Nephron (organoid): Measurements from ENCODE around the gene PPP1R13L.

Experiments used
- H3K27ac Mint-ChIP-seq, 3 experiments: 2 replicates each; pipeline ENCODE4 v1.8.0; 2020; ENCODE audit warnings: mixed read lengths in 3 of 3, mild to moderate bottlenecking in 2 of 3, moderate library complexity in 1 of 3
- H3K27me3 Mint-ChIP-seq: 2 replicates; pipeline ENCODE4 v1.8.0; 2021; ENCODE audit warnings: low read depth, mild to moderate bottlenecking, moderate library complexity, mixed read lengths
- H3K36me3 Mint-ChIP-seq: 2 replicates; pipeline ENCODE4 v1.8.0; 2020; ENCODE audit warnings: low read depth, mixed read lengths
- H3K4me1 Mint-ChIP-seq: 2 replicates; pipeline ENCODE4 v1.8.0; 2020; ENCODE audit warnings: mixed read lengths
- H3K4me3 Mint-ChIP-seq, 3 experiments: 2 replicates each; pipeline ENCODE4 v1.8.0; 2020; ENCODE audit warnings: mild to moderate bottlenecking in 3 of 3, mixed read lengths in 3 of 3, moderate library complexity in 2 of 3
- H3K9me3 Mint-ChIP-seq: 2 replicates; pipeline ENCODE4 v1.8.0; 2020; ENCODE audit warnings: mixed read lengths
- CTCF ChIP-seq, 3 experiments: fragments of 200-600 bp; sonication (generic); IDR thresholded peaks; one replicate each; pipeline ENCODE4 v1.5.0; 2021; ENCODE audit warnings: antibody characterized with exemption in 3 of 3; ENCODE audit not compliant: unreplicated experiment in 3 of 3

Gene PPP1R13L

DNA sequence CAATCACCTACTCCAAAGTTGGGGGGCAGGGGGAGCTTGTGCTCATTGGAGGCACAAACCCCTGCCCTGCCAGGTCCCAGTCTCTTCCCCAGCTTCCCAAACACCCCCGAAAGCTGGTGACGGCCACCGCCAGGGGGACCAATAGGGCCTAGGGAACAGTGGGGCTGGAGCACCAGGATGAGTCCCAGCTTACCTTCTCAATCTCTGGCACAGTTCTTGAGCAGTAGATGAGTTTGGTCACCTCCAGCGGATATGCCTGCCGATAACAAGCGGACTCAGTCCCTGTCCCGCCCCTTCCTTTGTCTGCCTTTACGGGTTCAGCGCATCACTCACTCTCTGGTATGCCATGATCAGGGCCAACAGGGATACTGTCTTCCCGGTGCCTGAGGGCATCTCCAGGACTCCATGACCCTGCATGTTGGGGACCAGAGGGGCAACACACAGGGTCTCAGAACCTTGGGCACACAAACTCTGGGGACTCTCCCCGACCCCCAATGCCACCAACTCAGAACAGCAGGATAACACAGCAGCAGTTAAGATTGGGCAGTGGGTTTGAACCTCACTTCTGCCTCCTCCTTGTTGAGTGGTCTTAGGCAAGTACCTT is 36.0 kb downstream of the PPP1R13L start:
- no peak for TF ChIP-seq CTCF (IDR thresholded peaks at IDR 0.05; ENCODE audit: unreplicated experiment in 3 of 3)
- Mint-ChIP-seq H3K36me3 (peaks cover 3% of the 10 kb centered on the region), H3K27ac (no peak overlapping the region), H3K4me1 (peaks cover 11% of the 10 kb centered on the region), H3K27me3 (no peaks in the 10 kb centered on the region), H3K4me3 (peak overlapping the region; percentile 73 to 82 (median 78)), H3K9me3 (no peaks in the 10 kb centered on the region)

DNA sequence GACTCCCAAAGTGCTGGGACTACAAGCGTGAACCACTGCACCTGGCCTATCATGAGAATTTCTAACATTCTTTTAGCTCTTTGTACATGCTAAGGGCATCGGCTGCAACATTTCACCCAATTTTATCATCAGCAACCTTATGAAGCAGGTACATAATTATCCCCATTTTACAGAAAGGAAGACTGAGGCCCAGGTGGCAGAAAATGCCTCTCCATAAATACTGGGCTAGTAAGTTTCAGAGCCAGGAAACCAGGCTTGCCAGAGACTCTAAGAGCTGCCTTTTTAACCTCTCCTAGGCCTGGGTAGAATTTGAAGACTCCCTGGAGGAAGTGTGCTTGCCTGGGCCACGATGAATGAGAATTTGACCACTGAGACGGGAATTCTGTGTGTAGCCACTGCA is 36.7 kb downstream of the PPP1R13L start:
- no peak overlapping the region for H3K27ac Mint-ChIP-seq
- peaks cover 3% of the 10 kb centered on the region for H3K36me3 Mint-ChIP-seq
- peaks cover 11% of the 10 kb centered on the region for H3K4me1 Mint-ChIP-seq
- H3K9me3 Mint-ChIP-seq: no peaks in the 10 kb centered on the region
- no peak for TF ChIP-seq CTCF (IDR thresholded peaks at IDR 0.05; ENCODE audit: unreplicated experiment in 3 of 3)
- H3K4me3 Mint-ChIP-seq: peak overlapping the region; percentile 19 to 82 (median 50)
- no peaks in the 10 kb centered on the region for H3K27me3 Mint-ChIP-seq

- TF ChIP-seq CTCF (IDR thresholded peaks at IDR 0.05; ENCODE audit: unreplicated experiment in 3 of 3): no peak
- H3K9me3 Mint-ChIP-seq: no peaks in the 10 kb centered on the region
- peaks cover 18% of the 10 kb centered on the region for H3K36me3 Mint-ChIP-seq
Observed at GRCh38 chr19:45364696-45365095, 40.2 kb downstream of the PPP1R13L start.

DNA sequence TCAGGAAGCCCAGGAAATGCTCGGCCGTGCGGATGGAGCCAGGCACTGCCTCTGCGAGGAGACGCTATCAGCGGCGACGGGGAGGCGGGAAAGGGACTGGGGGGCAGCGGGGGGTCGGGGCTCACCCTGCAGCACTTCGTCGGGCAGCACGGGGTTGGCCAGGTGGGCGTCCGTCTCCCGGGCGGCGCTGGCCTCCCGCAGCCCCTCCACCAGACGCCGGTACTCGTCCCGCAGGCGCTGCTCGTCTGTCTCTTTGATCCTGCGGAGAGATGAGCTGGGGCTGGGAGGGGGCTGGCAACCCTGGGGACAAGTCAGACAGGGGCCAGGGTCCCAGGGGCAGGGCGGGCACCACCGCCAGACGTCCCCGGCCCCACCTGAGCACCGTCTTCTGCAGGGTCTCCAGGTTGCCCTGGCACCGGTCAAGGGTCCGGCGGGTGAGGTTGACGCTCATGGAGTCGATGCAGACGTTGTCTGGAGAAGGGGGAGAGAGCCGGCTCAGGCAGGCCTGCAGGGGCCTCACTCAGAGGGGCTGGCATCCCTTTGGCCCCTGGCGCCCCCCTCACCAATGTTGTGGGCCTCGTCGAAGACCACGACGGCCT is 40.9 kb downstream of the PPP1R13L start:
- H3K27ac Mint-ChIP-seq: no peak overlapping the region
- no peaks in the 10 kb centered on the region for H3K27me3 Mint-ChIP-seq
- no peaks in the 10 kb centered on the region for H3K4me1 Mint-ChIP-seq
- H3K4me3 Mint-ChIP-seq: no peak overlapping the region
- H3K9me3 Mint-ChIP-seq: no peaks in the 10 kb centered on the region
- peaks cover 21% of the 10 kb centered on the region for H3K36me3 Mint-ChIP-seq
- no peak for TF ChIP-seq CTCF (IDR thresholded peaks at IDR 0.05; ENCODE audit: unreplicated experiment in 3 of 3)

More at GRCh38 chr19:45364696-45365095, 40.2 kb downstream of the PPP1R13L start:
- no peak overlapping the region for H3K4me3 Mint-ChIP-seq
- H3K4me1 Mint-ChIP-seq: no peaks in the 10 kb centered on the region
- H3K27ac Mint-ChIP-seq: no peak overlapping the region
- H3K27me3 Mint-ChIP-seq: no peaks in the 10 kb centered on the region

DNA sequence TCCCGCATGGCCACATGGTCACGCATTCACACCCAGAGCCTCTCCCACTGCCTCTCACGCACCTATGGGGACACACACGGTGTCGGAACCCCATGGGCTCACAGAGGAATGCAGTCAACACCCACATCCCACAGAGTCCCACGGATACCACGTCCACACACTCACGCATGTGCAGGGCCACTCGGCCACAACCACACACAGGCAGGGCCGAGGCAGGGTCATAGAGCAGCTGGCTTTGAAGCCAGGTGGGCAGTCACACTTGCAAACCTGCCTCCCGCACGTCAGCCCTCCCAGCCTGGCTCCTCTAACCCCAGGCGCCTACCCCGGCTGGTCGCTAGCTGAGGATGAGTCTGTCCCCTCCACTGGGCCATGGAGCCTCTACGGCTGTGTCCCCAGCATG is 42.6 kb downstream of the PPP1R13L start:
- Mint-ChIP-seq H3K9me3 (no peaks in the 10 kb centered on the region), H3K27me3 (no peaks in the 10 kb centered on the region), H3K36me3 (peaks cover 34% of the 10 kb centered on the region), H3K27ac (no peak overlapping the region), H3K4me3 (no peak overlapping the region), H3K4me1 (no peaks in the 10 kb centered on the region)
- TF ChIP-seq CTCF (IDR thresholded peaks at IDR 0.05; ENCODE audit: unreplicated experiment in 3 of 3): no peak

- no peak overlapping the region for H3K4me3 Mint-ChIP-seq
- H3K27me3 Mint-ChIP-seq: no peaks in the 10 kb centered on the region
- H3K27ac Mint-ChIP-seq: no peak overlapping the region
- no peaks in the 10 kb centered on the region for H3K4me1 Mint-ChIP-seq
- peaks cover 39% of the 10 kb centered on the region for H3K36me3 Mint-ChIP-seq
- no peaks in the 10 kb centered on the region for H3K9me3 Mint-ChIP-seq
- TF ChIP-seq CTCF (IDR thresholded peaks at IDR 0.05; ENCODE audit: unreplicated experiment in 3 of 3): no peak
Observed at GRCh38 chr19:45361608-45362007, 43.3 kb downstream of the PPP1R13L start.
